Calu3 (cell line): ENCODE measurements around the gene CCDC192. TPM values are rescaled to one million over a fixed set of nuclear protein-coding genes. Genes with fewer than 3 reads are reported as not detected.

ENCODE experiments used
- BruUV-seq: library from RNA; stranded (reverse); fragments of 400-500 nt; replicated peaks from 2 replicates; lab custom pipeline; 2021; lab: Mats Ljungman, UMichigan
- CTCF ChIA-PET: fragments of 300-600 bp; sonication (Branson Sonifier 250); formaldehyde crosslinking; loops from one replicate; lab custom pipeline; 2022; ENCODE audit warnings: antibody characterized with exemption; lab: Charles Lee
- DNase-seq: peaks from one replicate; pipeline ENCODE4 v3.0.0; 2022
- H3K27ac Mint-ChIP-seq: one replicate; pipeline ENCODE4 v1.8.0; 2022; ENCODE audit warnings: mixed read lengths; ENCODE audit not compliant: unreplicated experiment
- H3K27me3 Mint-ChIP-seq: one replicate; pipeline ENCODE4 v1.8.0; 2022; ENCODE audit warnings: mixed read lengths; ENCODE audit not compliant: unreplicated experiment
- H3K36me3 Mint-ChIP-seq: one replicate; pipeline ENCODE4 v1.8.0; 2022; ENCODE audit warnings: mild to moderate bottlenecking, moderate library complexity, mixed read lengths; ENCODE audit not compliant: insufficient read depth, unreplicated experiment
- H3K4me1 Mint-ChIP-seq: one replicate; pipeline ENCODE4 v1.8.0; 2022; ENCODE audit warnings: mild to moderate bottlenecking, low read depth, mixed read lengths; ENCODE audit not compliant: unreplicated experiment
- H3K4me3 Mint-ChIP-seq: one replicate; pipeline ENCODE4 v1.8.0; 2022; ENCODE audit warnings: mild to moderate bottlenecking, low read depth, moderate library complexity, mixed read lengths; ENCODE audit not compliant: unreplicated experiment
- H3K9me3 Mint-ChIP-seq: one replicate; pipeline ENCODE4 v1.8.0; 2022; ENCODE audit warnings: low read depth, mixed read lengths; ENCODE audit not compliant: unreplicated experiment
- CTCF ChIP-seq: fragments of 200-600 bp; IDR thresholded peaks from one replicate; pipeline ENCODE4 v1.8.0; 2022; ENCODE audit warnings: antibody characterized with exemption; ENCODE audit not compliant: unreplicated experiment
- intact Hi-C: fragments of 100-400 bp; cut with micrococcal nuclease; formaldehyde crosslinking; loops from one replicate; pipeline ENCODE4 v1.10.0; 2022; ENCODE audit not compliant: unreplicated experiment
- total RNA-seq: library from RNA; stranded (reverse); gene quantifications from 2 replicates; pipeline ENCODE4 v1.2.3, GENCODE V29; 2022

Gene CCDC192
- total RNA-seq, 1 experiment from 2014 or later: 2.5 TPM

- DNase-seq: no peak
- CTCF ChIA-PET: no interaction called here
- TF ChIP-seq CTCF: no peak
- Mint-ChIP-seq H3K9me3 (no peaks in the 10 kb centered on the region), H3K4me1 (peaks cover 18% of the 10 kb centered on the region), H3K4me3 (no peak overlapping the region), H3K27me3 (peaks cover 18% of the 10 kb centered on the region), H3K27ac (no peak overlapping the region), H3K36me3 (no peaks in the 10 kb centered on the region)
- no TSS peak for BruUV-seq
- intact Hi-C loops: no loop called here
Measured at GRCh38 chr5:127695346-127695745, 7.8 kb upstream of the CCDC192 start.

GRCh38 chr5:127696683-127697082 is 6.5 kb upstream of the CCDC192 start:
- intact Hi-C loops: no loop called here
- BruUV-seq: no TSS peak
- Mint-ChIP-seq H3K4me3 (no peak overlapping the region), H3K4me1 (peaks cover 18% of the 10 kb centered on the region), H3K27ac (no peak overlapping the region), H3K27me3 (peaks cover 20% of the 10 kb centered on the region), H3K36me3 (no peaks in the 10 kb centered on the region), H3K9me3 (no peaks in the 10 kb centered on the region)
- no peak for TF ChIP-seq CTCF
- CTCF ChIA-PET: no interaction called here
- DNase-seq: no peak

GRCh38 chr5:127697894-127698600 is 5.1 kb upstream of the CCDC192 start:
- H3K9me3 Mint-ChIP-seq: no peaks in the 10 kb centered on the region
- H3K36me3 Mint-ChIP-seq: no peaks in the 10 kb centered on the region
- H3K4me3 Mint-ChIP-seq: no peak overlapping the region
- TF ChIP-seq CTCF: no peak
- BruUV-seq: no TSS peak
- DNase-seq: peak; percentile 37
- peaks cover 26% of the 10 kb centered on the region for H3K27me3 Mint-ChIP-seq
- peaks cover 26% of the 10 kb centered on the region for H3K4me1 Mint-ChIP-seq
- H3K27ac Mint-ChIP-seq: no peak overlapping the region
- CTCF ChIA-PET: interaction anchor here (0.8 to 1.0 kb wide), 2 partner anchors 11 to 261 kb away, joined by 3 read pairs; no protein-coding TSS in a partner anchor
- intact Hi-C loops: no loop called here

- TF ChIP-seq CTCF: no peak
- Mint-ChIP-seq H3K27me3 (peaks cover 32% of the 10 kb centered on the region), H3K4me1 (peaks cover 26% of the 10 kb centered on the region), H3K4me3 (no peak overlapping the region), H3K27ac (no peak overlapping the region), H3K9me3 (no peaks in the 10 kb centered on the region), H3K36me3 (no peaks in the 10 kb centered on the region)
- CTCF ChIA-PET: no interaction called here
- no peak for DNase-seq
- intact Hi-C loops: no loop called here
- BruUV-seq: no TSS peak
Measured at GRCh38 chr5:127699416-127699815, 3.8 kb upstream of the CCDC192 start.
